Activated B cell treated with CpG ODN at 0.5 μM for 24 hours (primary cell): ENCODE results near the gene KIAA0825. TPM values are rescaled to one million over a fixed set of nuclear protein-coding genes. Genes with fewer than 3 reads are reported as not detected.
"Not testable (repeated sequence)": the region's sequence is repeated elsewhere in the genome, so short reads cannot be mapped to it uniquely, and the experiment has no call there.

Experiments
- ATAC-seq: fragments of 200-7000 bp; cut with Tn5 transposase; one replicate; pipeline ENCODE4 v1.10.0; 2021; ENCODE audit warnings: low read depth, mild to moderate bottlenecking, moderate library complexity
- CTCF ChIA-PET: fragments of 350-600 bp; sonication (Branson Sonifier 250); formaldehyde crosslinking; loops from one replicate; lab custom pipeline; 2021; ENCODE audit warnings: antibody characterized with exemption; lab: Charles Lee
- POLR2A ChIA-PET: fragments of 350-600 bp; sonication (Branson Sonifier 250); formaldehyde crosslinking; loops from one replicate; lab custom pipeline; 2021; ENCODE audit warnings: antibody characterized with exemption; lab: Charles Lee
- DNase-seq: peaks from one replicate; pipeline ENCODE4 v3.0.0; 2022
- H3K27ac Mint-ChIP-seq: one replicate; pipeline ENCODE4 v1.8.0; 2020; ENCODE audit warnings: mixed read lengths
- H3K27me3 Mint-ChIP-seq: one replicate; pipeline ENCODE4 v1.8.0; 2021; ENCODE audit warnings: mixed read lengths
- H3K36me3 Mint-ChIP-seq: one replicate; pipeline ENCODE4 v1.8.0; 2021; ENCODE audit warnings: low read depth, mixed read lengths
- H3K4me1 Mint-ChIP-seq: one replicate; pipeline ENCODE4 v1.8.0; 2021; ENCODE audit warnings: mixed read lengths
- H3K4me3 Mint-ChIP-seq: one replicate; pipeline ENCODE4 v1.8.0; 2020; ENCODE audit warnings: mild to moderate bottlenecking, mixed read lengths
- H3K9me3 Mint-ChIP-seq: one replicate; pipeline ENCODE4 v1.8.0; 2020; ENCODE audit warnings: mixed read lengths
- CTCF ChIP-seq: fragments of 200-600 bp; IDR thresholded peaks from one replicate; pipeline ENCODE4 v1.8.0; 2022; ENCODE audit warnings: antibody characterized with exemption, mild to moderate bottlenecking
- intact Hi-C: fragments of 100-400 bp; cut with micrococcal nuclease; formaldehyde crosslinking; loops from one replicate; pipeline ENCODE4 v1.15.1; 2024
- total RNA-seq: library from RNA; stranded (reverse); gene quantifications from 2 replicates; pipeline ENCODE4 v1.2.3, GENCODE V29; 2022

KIAA0825 gene
- total RNA-seq, 1 donor from 2014 or later: 2.3 TPM

DNA sequence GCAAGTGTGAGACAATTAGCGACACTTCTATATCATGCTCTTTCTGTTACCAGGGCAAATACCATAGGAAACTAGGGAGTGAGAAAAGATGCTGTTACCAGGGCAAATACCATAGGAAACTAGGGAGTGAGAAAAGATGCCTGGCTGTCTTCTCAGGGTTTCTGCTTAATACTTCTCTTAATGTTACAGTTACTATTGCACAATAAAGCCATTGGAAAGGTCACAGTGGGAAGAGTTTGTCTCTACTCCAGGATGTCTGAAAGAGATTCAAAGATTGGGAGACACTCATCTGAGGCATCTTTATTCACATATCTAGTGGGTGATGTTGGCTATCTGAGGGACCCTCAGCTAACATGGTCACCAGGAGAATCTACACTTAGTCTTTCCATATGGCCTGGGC lies 445.3 kb downstream of the KIAA0825 start:
- CTCF ChIA-PET: no interaction called here
- Mint-ChIP-seq H3K4me1 (no peaks in the 10 kb centered on the region), H3K27ac (no peak overlapping the region), H3K4me3 (no peak overlapping the region), H3K9me3 (peaks cover 2% of the 10 kb centered on the region), H3K27me3 (no peaks in the 10 kb centered on the region), H3K36me3 (no peaks in the 10 kb centered on the region)
- intact Hi-C loops: no loop called here
- DNase-seq: no peak
- POLR2A ChIA-PET: no interaction called here
- TF ChIP-seq CTCF: no peak
- ATAC-seq: no peak

- POLR2A ChIA-PET, DNase-seq, H3K4me1 Mint-ChIP-seq, H3K27me3 Mint-ChIP-seq, ATAC-seq, H3K4me3 Mint-ChIP-seq, H3K9me3 Mint-ChIP-seq, intact Hi-C loops, H3K27ac Mint-ChIP-seq, H3K36me3 Mint-ChIP-seq, CTCF ChIA-PET: not testable (repeated sequence)
These were observed 447.3 kb downstream of the KIAA0825 start for GRCh38 chr5:94171070-94171469.

- CTCF ChIA-PET, H3K36me3 Mint-ChIP-seq, POLR2A ChIA-PET, H3K27ac Mint-ChIP-seq, intact Hi-C loops, H3K9me3 Mint-ChIP-seq, H3K4me1 Mint-ChIP-seq, ATAC-seq, DNase-seq, H3K4me3 Mint-ChIP-seq, H3K27me3 Mint-ChIP-seq: not testable (repeated sequence)
These were observed 448.2 kb downstream of the KIAA0825 start for GRCh38 chr5:94170158-94170557.

- intact Hi-C loops: no loop called here
- Mint-ChIP-seq H3K4me1 (no peaks in the 10 kb centered on the region), H3K36me3 (no peaks in the 10 kb centered on the region), H3K27me3 (peaks cover 6% of the 10 kb centered on the region), H3K27ac (no peak overlapping the region), H3K4me3 (no peak overlapping the region), H3K9me3 (peaks cover 5% of the 10 kb centered on the region)
- no peak for ATAC-seq
- ChIA-PET CTCF (no interaction called here), POLR2A (no interaction called here)
- TF ChIP-seq CTCF: no peak
- no peak for DNase-seq
These were observed 450.3 kb downstream of the KIAA0825 start for GRCh38 chr5:94168151-94168550.

GRCh38 chr5:94161801-94162200 lies 456.6 kb downstream of the KIAA0825 start:
- H3K36me3 Mint-ChIP-seq: no peaks in the 10 kb centered on the region
- peaks cover 3% of the 10 kb centered on the region for H3K9me3 Mint-ChIP-seq
- ATAC-seq (no peak), DNase-seq (no peak)
- no peak overlapping the region for H3K4me3 Mint-ChIP-seq
- ChIA-PET CTCF (no interaction called here), POLR2A (no interaction called here)
- intact Hi-C loops: no loop called here
- H3K27me3 Mint-ChIP-seq: peaks cover 5% of the 10 kb centered on the region
- no peaks in the 10 kb centered on the region for H3K4me1 Mint-ChIP-seq
- TF ChIP-seq CTCF: no peak
- no peak overlapping the region for H3K27ac Mint-ChIP-seq

DNA sequence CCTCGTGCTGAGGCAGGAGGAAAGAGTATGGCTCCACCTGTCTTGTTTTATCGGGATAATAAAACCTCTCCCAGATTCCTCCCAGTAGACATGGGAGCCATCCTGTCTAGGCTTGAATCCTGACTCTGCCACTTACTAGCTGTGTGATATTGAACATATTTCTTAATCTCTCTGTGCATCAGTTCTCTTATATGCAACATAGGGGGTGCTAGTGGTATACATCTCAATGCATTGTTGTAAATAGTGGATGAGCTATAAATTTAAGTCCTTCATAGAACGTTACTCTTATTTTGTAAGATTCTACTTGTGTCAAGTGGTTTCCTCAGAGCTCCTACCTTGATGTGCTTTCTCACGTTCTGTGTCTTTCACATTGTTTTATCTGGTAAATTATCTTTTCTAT lies 459.3 kb downstream of the KIAA0825 start:
- intact Hi-C loops: no loop called here
- peaks cover 2% of the 10 kb centered on the region for H3K27me3 Mint-ChIP-seq
- ChIA-PET POLR2A (no interaction called here), CTCF (no interaction called here)
- H3K36me3 Mint-ChIP-seq: no peaks in the 10 kb centered on the region
- DNase-seq: no peak
- no peak for TF ChIP-seq CTCF
- H3K27ac Mint-ChIP-seq: no peak overlapping the region
- peaks cover 2% of the 10 kb centered on the region for H3K9me3 Mint-ChIP-seq
- H3K4me1 Mint-ChIP-seq: no peaks in the 10 kb centered on the region
- ATAC-seq: no peak
- H3K4me3 Mint-ChIP-seq: no peak overlapping the region
